Mesenchymal stem cell (in vitro differentiated cells and primary cell): Measurements from ENCODE around the gene VWA5A.

ENCODE experiments used
- DNase-seq: peaks from one replicate; pipeline ENCODE4 v3.0.0-alpha.2; 2013
- H2AFZ ChIP-seq: one replicate; pipeline ENCODE4 v1.6.1; 2013; ENCODE audit warnings: low read depth, mild to moderate bottlenecking, control low read depth, inconsistent platforms, low read length, moderate library complexity
- H2AK5ac ChIP-seq: 2 replicates; pipeline ENCODE4 v1.6.1; 2013; ENCODE audit warnings: low read length, moderate library complexity, mild to moderate bottlenecking, inconsistent platforms; ENCODE audit not compliant: severe bottlenecking
- H2BK120ac ChIP-seq: one replicate; pipeline ENCODE4 v1.6.1; 2013; ENCODE audit warnings: low read depth, mild to moderate bottlenecking, inconsistent platforms, low read length, moderate library complexity
- H2BK12ac ChIP-seq, 2 experiments: one replicate each; pipeline ENCODE4 v1.6.1; 2013; ENCODE audit warnings: inconsistent platforms in 2 of 2, low read length in 2 of 2, mild to moderate bottlenecking in 2 of 2, moderate library complexity in 2 of 2, control low read depth in 1 of 2
- H2BK15ac ChIP-seq: one replicate; pipeline ENCODE4 v1.6.1; 2013; ENCODE audit warnings: mild to moderate bottlenecking, low read depth, inconsistent platforms; ENCODE audit not compliant: poor library complexity, severe bottlenecking
- H2BK5ac ChIP-seq: 2 replicates; pipeline ENCODE4 v1.6.1; 2013; ENCODE audit warnings: low read depth, mild to moderate bottlenecking, low read length, control low read depth, inconsistent platforms; ENCODE audit not compliant: poor library complexity, severe bottlenecking
- H3K14ac ChIP-seq, 2 experiments: one replicate each; pipeline ENCODE4 v1.6.1; 2013; ENCODE audit warnings: inconsistent platforms in 2 of 2, low read length in 2 of 2, control low read depth in 1 of 2, mild to moderate bottlenecking in 1 of 2, moderate library complexity in 1 of 2
- H3K18ac ChIP-seq, 2 experiments: one replicate each; pipeline ENCODE4 v1.6.1; 2013; ENCODE audit warnings: inconsistent platforms in 2 of 2, low read length in 2 of 2, control low read depth in 1 of 2, low read depth in 1 of 2, mild to moderate bottlenecking in 1 of 2
- H3K23ac ChIP-seq, 2 experiments: one replicate each; pipeline ENCODE4 v1.6.1; 2013; ENCODE audit warnings: inconsistent platforms in 2 of 2, low read length in 2 of 2, mild to moderate bottlenecking in 2 of 2, moderate library complexity in 2 of 2, control low read depth in 1 of 2
- H3K27ac ChIP-seq: 2 replicates; pipeline ENCODE4 v1.5.1; 2013; ENCODE audit warnings: mild to moderate bottlenecking, moderate library complexity, low read length, control low read depth, inconsistent platforms; ENCODE audit not compliant: poor library complexity, severe bottlenecking
- H3K27me3 ChIP-seq, 2 experiments: 2 replicates each; pipeline versions ENCODE4 v1.6.1 to v1.7.0; 2013; ENCODE audit warnings: low read length in 2 of 2, mild to moderate bottlenecking in 2 of 2, moderate library complexity in 2 of 2, control low read depth in 1 of 2, inconsistent platforms in 1 of 2; ENCODE audit not compliant: control insufficient read depth in 1 of 2, insufficient read depth in 1 of 2
- H3K36me3 ChIP-seq, 2 experiments: 2 replicates each; pipeline versions ENCODE4 v1.6.1 to v1.7.0; 2013; ENCODE audit warnings: low read length in 2 of 2, control low read depth in 1 of 2, inconsistent platforms in 1 of 2, low read depth in 1 of 2, mild to moderate bottlenecking in 1 of 2; ENCODE audit not compliant: insufficient read depth in 2 of 2, control insufficient read depth in 1 of 2
- H3K4ac ChIP-seq, 2 experiments: one replicate each; pipeline ENCODE4 v1.6.1; 2013; ENCODE audit warnings: inconsistent platforms in 2 of 2, low read length in 2 of 2, mild to moderate bottlenecking in 2 of 2, moderate library complexity in 2 of 2, control low read depth in 1 of 2, low read depth in 1 of 2
- H3K4me1 ChIP-seq: 2 replicates; pipeline ENCODE4 v1.6.1; 2013; ENCODE audit warnings: low read depth, low read length, control low read depth; ENCODE audit not compliant: control insufficient read depth, insufficient read depth
- H3K4me2 ChIP-seq: 2 replicates; pipeline ENCODE4 v1.6.1; 2013; ENCODE audit warnings: low read length, mild to moderate bottlenecking, inconsistent platforms; ENCODE audit not compliant: poor library complexity, severe bottlenecking
- H3K4me3 ChIP-seq, 2 experiments: 2 replicates each; pipeline versions ENCODE4 v1.5.1 to v1.7.0; 2013; ENCODE audit warnings: low read length in 2 of 2, mild to moderate bottlenecking in 2 of 2, control low read depth in 1 of 2, low read depth in 1 of 2; ENCODE audit not compliant: insufficient read depth in 1 of 2
- H3K79me1 ChIP-seq: replicated peaks from 2 replicates; pipeline ENCODE4 v1.6.1; 2013; ENCODE audit warnings: mild to moderate bottlenecking, control low read depth, low read length, inconsistent platforms; ENCODE audit not compliant: poor library complexity, severe bottlenecking
- H3K9ac ChIP-seq: 2 replicates; pipeline ENCODE4 v1.7.0; 2013; ENCODE audit warnings: mild to moderate bottlenecking, low read length, moderate library complexity
- H3K9me3 ChIP-seq: 2 replicates; pipeline ENCODE4 v1.7.0; 2013; ENCODE audit warnings: mild to moderate bottlenecking, low read length; ENCODE audit not compliant: control insufficient read depth
- H4K8ac ChIP-seq: one replicate; pipeline ENCODE4 v1.6.1; 2013; ENCODE audit warnings: inconsistent platforms, mild to moderate bottlenecking, low read length, moderate library complexity
- H4K91ac ChIP-seq: one replicate; pipeline ENCODE4 v1.6.1; 2013; ENCODE audit warnings: mild to moderate bottlenecking, low read length, inconsistent platforms
- WGBS: methylation state at CpG from one replicate; pipeline ENCODE4 v1.1.7; 2013; ENCODE audit warnings: mixed read lengths; 5-methylcytosine and 5-hydroxymethylcytosine counted together

Gene VWA5A

DNA sequence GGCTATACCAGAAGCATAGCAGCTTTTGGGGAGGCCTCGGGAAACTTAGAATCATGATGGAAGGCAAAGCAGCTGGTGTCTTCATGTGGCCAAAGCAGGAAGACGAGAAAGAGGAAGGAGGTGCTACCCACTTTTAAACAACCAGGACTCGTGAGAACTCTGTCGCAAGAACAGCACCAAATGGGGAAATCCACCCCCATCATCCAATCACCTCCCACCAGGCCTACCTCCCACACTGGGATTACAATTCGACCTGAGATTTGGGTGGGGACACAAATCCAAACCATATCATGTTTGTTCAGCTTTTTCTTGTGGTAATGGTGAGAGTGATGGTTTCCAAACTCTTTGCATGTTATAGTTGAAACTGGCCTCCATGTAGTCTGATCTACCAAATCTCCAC is 35.4 kb downstream of the VWA5A start:
- Histone ChIP-seq H3K9me3 (peaks cover 4% of the 10 kb centered on the region), H3K27ac (no peak overlapping the region), H2BK120ac (no peak overlapping the region), H3K14ac (no peak overlapping the region), H3K4me2 (no peak overlapping the region), H2BK15ac (no peak overlapping the region), H2BK5ac (no peak overlapping the region), H3K4me3 (no peak overlapping the region), H3K9ac (no peak overlapping the region), H4K8ac (no peak overlapping the region), H3K36me3 (peaks cover 0 to 10% of the 10 kb centered on the region in 2 experiments), H3K18ac (no peak overlapping the region), H3K4ac (no peak overlapping the region), H3K4me1 (no peaks in the 10 kb centered on the region), H2AFZ (no peak overlapping the region), H2BK12ac (no peak overlapping the region), H4K91ac (no peak overlapping the region), H3K79me1 (no peaks in the 10 kb centered on the region), H3K27me3 (no peaks in the 10 kb centered on the region), H2AK5ac (no peak overlapping the region), H3K23ac (no peak overlapping the region)
- 97% methylated on average over 4 of the region's 5 CpGs for WGBS
- no peak for DNase-seq

DNA sequence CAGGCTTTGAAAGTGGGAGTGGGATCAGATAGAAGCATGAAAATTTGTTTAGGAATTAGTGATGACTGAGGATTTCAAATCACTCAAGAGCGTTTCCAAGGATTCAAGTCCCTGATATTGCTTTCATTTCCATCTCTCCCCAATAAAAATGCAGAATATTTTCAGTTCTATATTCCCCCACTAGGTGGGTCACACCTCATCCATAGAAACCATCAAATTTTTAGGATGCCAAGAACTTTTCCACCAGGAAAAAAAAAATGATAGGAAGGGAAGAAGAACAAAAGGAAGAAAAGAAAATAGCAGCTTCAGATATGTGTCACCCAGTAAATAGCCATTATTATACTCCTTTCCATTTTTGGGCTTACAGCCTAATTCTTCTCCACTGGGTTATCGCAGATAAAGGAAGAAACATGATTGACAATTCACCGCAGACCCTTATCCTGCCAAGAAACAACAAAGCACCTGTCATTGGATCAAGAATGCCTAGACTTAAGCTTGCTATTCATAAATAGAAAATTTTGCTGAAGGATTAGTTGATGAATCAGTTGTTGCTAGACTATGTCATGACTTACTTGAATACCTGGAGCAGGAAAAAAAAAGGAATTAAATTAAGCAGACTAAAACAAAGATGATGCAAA is 37.6 kb downstream of the VWA5A start:
- WGBS = 91% methylated on average over 1 of the region's 3 CpGs

DNA sequence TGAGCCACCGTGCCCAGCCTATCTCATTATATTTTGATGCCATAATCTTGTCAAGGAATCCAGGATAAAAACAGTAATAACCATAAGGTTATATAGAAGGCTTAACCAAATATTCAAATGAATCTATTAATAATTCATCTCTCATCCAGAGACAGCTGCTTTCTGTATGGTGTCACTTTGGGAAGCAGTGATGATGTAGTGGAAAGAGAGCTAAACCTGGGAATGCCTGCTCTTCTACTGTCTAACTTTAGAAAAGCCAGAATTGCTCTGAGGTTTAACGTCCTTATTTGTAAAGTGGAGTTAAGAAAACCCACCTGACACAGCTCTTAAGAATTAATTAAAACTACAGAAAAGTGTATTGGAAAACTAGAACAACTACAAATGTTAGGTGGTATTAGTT is 38.6 kb downstream of the VWA5A start:
- H3K4ac ChIP-seq = no peak overlapping the region
- no peaks in the 10 kb centered on the region for H3K79me1 ChIP-seq
- H3K9ac ChIP-seq = no peak overlapping the region
- no peak overlapping the region for H3K14ac ChIP-seq
- WGBS = no CpG with 5 or more reads among the region's 2 CpGs
- H3K27ac ChIP-seq = no peak overlapping the region
- H3K4me3 ChIP-seq = no peak overlapping the region
- no peak overlapping the region for H2BK120ac ChIP-seq
- no peak overlapping the region for H3K18ac ChIP-seq
- peaks cover 4% of the 10 kb centered on the region for H3K9me3 ChIP-seq
- no peak overlapping the region for H2BK12ac ChIP-seq
- H2AFZ ChIP-seq = no peak overlapping the region
- no peak overlapping the region for H4K8ac ChIP-seq
- no peaks in the 10 kb centered on the region for H3K27me3 ChIP-seq
- no peak overlapping the region for H2BK5ac ChIP-seq
- H2BK15ac ChIP-seq = no peak overlapping the region
- H3K23ac ChIP-seq = no peak overlapping the region
- H3K36me3 ChIP-seq = no peaks in the 10 kb centered on the region
- H3K4me1 ChIP-seq = no peaks in the 10 kb centered on the region
- H2AK5ac ChIP-seq = no peak overlapping the region
- H4K91ac ChIP-seq = no peak overlapping the region
- DNase-seq = no peak
- H3K4me2 ChIP-seq = no peak overlapping the region

More for the DNA sequence above, 37.6 kb downstream of the VWA5A start:
- Histone ChIP-seq H2BK120ac (no peak overlapping the region), H3K4me2 (no peak overlapping the region), H3K36me3 (no peaks in the 10 kb centered on the region), H3K4me1 (no peaks in the 10 kb centered on the region), H3K14ac (no peak overlapping the region), H3K9ac (no peak overlapping the region), H3K9me3 (peaks cover 4% of the 10 kb centered on the region), H3K18ac (no peak overlapping the region), H2BK12ac (no peak overlapping the region), H3K23ac (no peak overlapping the region), H2BK5ac (no peak overlapping the region), H3K27ac (no peak overlapping the region), H3K79me1 (no peaks in the 10 kb centered on the region), H2AFZ (no peak overlapping the region), H4K91ac (no peak overlapping the region), H2AK5ac (no peak overlapping the region), H3K4ac (no peak overlapping the region), H4K8ac (no peak overlapping the region), H2BK15ac (no peak overlapping the region), H3K4me3 (no peak overlapping the region), H3K27me3 (no peaks in the 10 kb centered on the region)
- DNase-seq = no peak

- Histone ChIP-seq H3K4me3 (no peak overlapping the region), H4K8ac (no peak overlapping the region), H3K4me1 (no peaks in the 10 kb centered on the region), H3K14ac (no peak overlapping the region), H2BK5ac (no peak overlapping the region), H2AFZ (no peak overlapping the region), H2AK5ac (no peak overlapping the region), H3K4ac (no peak overlapping the region), H3K18ac (no peak overlapping the region), H2BK12ac (no peak overlapping the region), H3K27ac (no peak overlapping the region), H2BK120ac (no peak overlapping the region), H3K4me2 (no peak overlapping the region), H2BK15ac (no peak overlapping the region), H3K23ac (no peak overlapping the region), H3K9ac (no peak overlapping the region), H4K91ac (no peak overlapping the region), H3K79me1 (no peaks in the 10 kb centered on the region), H3K9me3 (no peaks in the 10 kb centered on the region), H3K27me3 (no peaks in the 10 kb centered on the region), H3K36me3 (no peaks in the 10 kb centered on the region)
- no peak for DNase-seq
These were observed 44.2 kb downstream of the VWA5A start for GRCh38 chr11:124159481-124159880.
